HG03196 (cell line): Measurements from ENCODE around the gene WDR27.
"Not testable (repeated sequence)": the region's sequence is repeated elsewhere in the genome, so short reads cannot be mapped to it uniquely, and the experiment has no call there.

Source experiments
- ATAC-seq: cut with Tn5 transposase; IDR thresholded peaks from one replicate; pipeline ENCODE4 v1.9.1; 2021; ENCODE audit not compliant: unreplicated experiment

WDR27 gene

GRCh38 chr6:169710009-169710408 lies 8.2 kb upstream of the WDR27 start:
- no peak for ATAC-seq

GRCh38 chr6:169709293-169709692 lies 7.5 kb upstream of the WDR27 start:
- no peak for ATAC-seq

GRCh38 chr6:169707772-169708171 lies 5.9 kb upstream of the WDR27 start:
- no peak for ATAC-seq

GRCh38 chr6:169702840-169703246 lies 1.0 kb upstream of the WDR27 start:
- no peak for ATAC-seq

- peak; percentile 13 for ATAC-seq
Measured at GRCh38 chr6:169701311-169701953, 397 bp downstream of the WDR27 start.

- no peak for ATAC-seq
Measured at GRCh38 chr6:169700296-169700695, 1.5 kb downstream of the WDR27 start.

- not testable (repeated sequence) for ATAC-seq
Measured at GRCh38 chr6:169697115-169697514, 4.7 kb downstream of the WDR27 start.

GRCh38 chr6:169695131-169695530 lies 6.7 kb downstream of the WDR27 start:
- ATAC-seq, result no peak

GRCh38 chr6:169692516-169692915 lies 9.3 kb downstream of the WDR27 start:
- no peak for ATAC-seq

GRCh38 chr6:169691260-169691659 lies 10.6 kb downstream of the WDR27 start:
- no peak for ATAC-seq

GRCh38 chr6:169689287-169689686 lies 12.5 kb downstream of the WDR27 start:
- no peak for ATAC-seq

GRCh38 chr6:169685860-169686259 lies 16.0 kb downstream of the WDR27 start:
- ATAC-seq, result no peak

GRCh38 chr6:169684056-169684455 lies 17.8 kb downstream of the WDR27 start:
- ATAC-seq, result no peak

- ATAC-seq, result no peak
Measured at GRCh38 chr6:169678342-169678741, 23.5 kb downstream of the WDR27 start.

- no peak for ATAC-seq
Measured at GRCh38 chr6:169677096-169677495, 24.7 kb downstream of the WDR27 start.

GRCh38 chr6:169675011-169675410 lies 26.8 kb downstream of the WDR27 start:
- ATAC-seq, result no peak

GRCh38 chr6:169671563-169671962 lies 30.3 kb downstream of the WDR27 start:
- no peak for ATAC-seq

GRCh38 chr6:169669889-169670288 lies 31.9 kb downstream of the WDR27 start:
- no peak for ATAC-seq

GRCh38 chr6:169669147-169669546 lies 32.7 kb downstream of the WDR27 start:
- ATAC-seq, result no peak

GRCh38 chr6:169668203-169668847 lies 33.5 kb downstream of the WDR27 start:
- no peak for ATAC-seq

GRCh38 chr6:169667716-169668115 lies 34.1 kb downstream of the WDR27 start:
- no peak for ATAC-seq

- no peak for ATAC-seq
Measured at GRCh38 chr6:169666441-169666840, 35.4 kb downstream of the WDR27 start.

GRCh38 chr6:169665289-169665688 lies 36.5 kb downstream of the WDR27 start:
- no peak for ATAC-seq
